NCI-H1930 (cell line): ENCODE data around the gene CCDC120.

Source experiments
- DNase-seq, 2 experiments: peaks; one replicate each; lab custom pipeline; 2025; lab: John Stamatoyannopoulos, UW

CCDC120 gene

DNA sequence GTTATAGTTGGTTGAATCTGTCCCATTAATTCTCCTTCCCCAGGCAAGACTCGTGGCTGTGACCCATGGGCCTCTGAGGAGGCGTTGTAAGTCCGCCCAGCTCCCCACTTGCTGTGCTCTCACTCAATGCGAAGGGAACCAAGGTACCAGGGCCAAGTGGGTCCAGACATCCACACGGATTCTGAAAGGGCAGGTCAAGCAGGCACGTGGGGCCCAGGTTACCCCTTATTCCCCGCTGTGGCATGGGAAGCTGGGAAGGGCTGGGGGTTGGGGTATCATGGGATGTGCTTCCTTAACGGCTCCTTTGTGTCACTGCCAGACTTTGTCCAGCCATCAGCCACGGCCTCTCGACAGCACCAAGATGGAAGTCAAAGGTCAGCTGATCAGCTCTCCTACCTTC is 3.1 kb downstream of the CCDC120 start:
- DNase-seq, result no peak

DNA sequence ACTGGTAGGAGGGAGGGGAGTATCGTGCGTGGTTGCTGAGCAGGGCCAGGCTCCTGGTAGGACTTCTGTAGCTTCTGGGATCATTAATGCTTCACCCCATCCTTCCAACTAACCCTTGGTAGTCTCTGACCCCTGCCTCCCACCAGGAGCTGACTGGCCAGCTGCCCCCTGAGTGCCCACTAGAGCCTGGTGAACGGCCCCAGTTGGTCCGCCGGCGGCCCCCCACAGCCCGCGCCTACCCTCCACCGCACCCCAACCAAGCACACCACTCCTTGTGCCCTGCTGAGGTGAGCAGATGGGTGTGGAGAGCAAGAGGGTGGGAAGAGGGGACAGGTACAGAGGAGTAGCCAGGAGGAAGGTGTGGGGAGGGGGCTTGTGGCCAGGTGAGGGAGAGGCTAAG is 4.9 kb downstream of the CCDC120 start:
- no peak for DNase-seq

DNA sequence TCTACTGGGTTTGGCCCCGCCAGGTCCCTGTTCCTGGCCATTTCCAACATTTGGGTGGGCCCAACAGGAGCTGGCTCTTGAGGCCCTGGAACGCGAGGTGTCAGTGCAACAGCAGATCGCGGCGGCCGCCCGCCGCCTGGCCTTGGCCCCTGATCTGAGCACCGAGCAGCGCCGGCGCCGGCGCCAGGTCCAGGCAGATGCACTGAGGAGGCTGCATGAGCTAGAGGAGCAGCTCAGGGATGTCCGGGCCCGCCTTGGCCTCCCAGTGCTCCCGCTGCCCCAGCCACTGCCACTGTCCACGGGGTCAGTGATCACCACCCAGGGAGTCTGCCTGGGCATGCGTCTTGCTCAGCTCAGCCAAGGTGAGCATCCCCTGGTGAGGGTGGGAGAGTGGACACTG is 5.5 kb downstream of the CCDC120 start:
- no peak for DNase-seq

DNA sequence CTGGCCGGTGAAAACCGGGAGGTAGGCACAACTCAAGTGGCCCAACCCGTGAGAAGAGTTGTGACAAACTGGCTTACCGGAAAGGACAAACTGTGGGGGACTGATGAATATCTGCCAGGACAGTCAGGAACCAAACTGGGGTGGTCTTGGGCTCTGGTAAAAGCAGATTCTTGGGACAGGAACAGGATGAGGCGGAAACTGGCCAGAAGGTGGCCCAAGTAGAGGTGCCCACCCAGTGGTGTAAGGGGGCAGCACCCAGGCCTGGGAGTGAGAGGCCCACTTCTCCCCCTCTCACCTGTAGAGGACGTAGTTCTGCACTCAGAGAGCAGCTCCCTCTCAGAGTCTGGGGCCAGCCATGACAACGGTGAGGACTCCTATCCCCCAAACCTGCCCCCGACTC is 5.9 kb downstream of the CCDC120 start:
- no peak for DNase-seq

DNA sequence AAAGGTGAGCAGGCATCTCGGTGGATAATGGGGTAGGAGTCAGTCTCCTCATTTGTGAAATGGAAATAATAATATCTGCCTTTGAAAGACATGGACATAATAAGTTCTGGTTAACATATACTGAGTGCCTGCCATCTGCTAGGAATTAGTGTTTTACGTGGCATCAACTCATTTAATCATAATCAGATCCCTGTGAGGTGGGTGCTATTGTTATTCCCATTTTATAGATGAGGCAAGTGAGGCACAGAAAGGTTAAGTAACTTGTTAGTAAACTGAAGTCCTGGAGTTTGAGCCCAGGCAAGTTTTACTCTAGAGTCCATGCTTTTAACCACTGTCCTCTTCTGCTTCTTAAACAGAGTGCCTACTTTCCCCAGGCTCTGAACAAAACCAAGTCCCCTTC is 7.5 kb downstream of the CCDC120 start:
- no peak for DNase-seq

DNA sequence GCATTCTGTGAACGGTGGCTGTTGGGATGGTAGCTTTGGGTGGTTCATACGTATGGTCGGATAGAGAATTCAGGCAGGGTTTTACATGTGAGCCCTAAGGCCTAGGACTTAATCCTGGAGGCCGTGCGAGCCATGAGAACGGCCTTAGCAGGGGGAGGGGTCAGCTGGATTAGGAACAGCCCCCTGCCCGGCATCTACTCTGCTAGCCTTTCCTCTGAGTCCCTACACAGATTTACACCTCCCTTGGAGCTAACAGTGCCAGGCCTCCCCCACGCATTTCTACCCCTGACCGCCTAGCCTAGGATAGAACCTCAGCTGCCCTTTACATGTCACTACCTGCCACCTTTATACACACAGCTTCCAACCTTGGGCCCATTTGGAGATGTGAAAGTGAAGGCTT is 7.9 kb downstream of the CCDC120 start:
- DNase-seq, result no peak

DNA sequence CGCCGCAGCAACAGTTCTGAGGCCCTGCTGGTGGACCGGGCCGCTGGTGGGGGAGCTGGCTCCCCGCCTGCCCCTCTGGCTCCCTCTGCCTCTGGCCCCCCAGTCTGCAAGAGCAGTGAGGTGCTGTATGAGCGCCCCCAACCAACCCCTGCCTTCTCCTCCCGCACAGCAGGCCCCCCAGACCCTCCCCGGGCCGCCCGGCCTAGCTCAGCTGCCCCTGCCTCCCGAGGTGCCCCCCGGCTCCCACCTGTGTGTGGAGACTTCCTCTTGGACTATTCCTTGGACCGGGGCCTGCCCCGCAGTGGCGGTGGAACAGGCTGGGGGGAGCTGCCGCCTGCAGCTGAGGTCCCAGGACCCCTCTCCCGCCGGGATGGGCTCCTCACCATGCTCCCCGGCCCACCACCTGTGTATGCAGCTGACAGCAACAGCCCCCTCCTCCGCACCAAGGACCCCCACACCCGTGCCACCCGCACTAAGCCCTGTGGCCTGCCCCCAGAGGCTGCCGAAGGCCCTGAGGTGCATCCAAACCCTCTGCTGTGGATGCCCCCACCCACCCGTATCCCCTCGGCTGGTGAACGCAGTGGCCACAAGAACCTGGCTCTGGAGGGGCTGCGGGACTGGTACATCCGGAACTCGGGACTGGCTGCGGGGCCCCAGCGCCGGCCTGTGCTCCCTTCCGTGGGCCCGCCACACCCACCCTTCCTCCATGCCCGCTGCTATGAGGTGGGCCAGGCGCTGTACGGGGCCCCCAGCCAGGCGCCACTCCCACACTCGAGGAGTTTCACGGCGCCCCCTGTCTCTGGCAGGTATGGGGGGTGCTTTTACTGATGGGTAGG is 8.7 kb downstream of the CCDC120 start:
- no peak for DNase-seq

DNA sequence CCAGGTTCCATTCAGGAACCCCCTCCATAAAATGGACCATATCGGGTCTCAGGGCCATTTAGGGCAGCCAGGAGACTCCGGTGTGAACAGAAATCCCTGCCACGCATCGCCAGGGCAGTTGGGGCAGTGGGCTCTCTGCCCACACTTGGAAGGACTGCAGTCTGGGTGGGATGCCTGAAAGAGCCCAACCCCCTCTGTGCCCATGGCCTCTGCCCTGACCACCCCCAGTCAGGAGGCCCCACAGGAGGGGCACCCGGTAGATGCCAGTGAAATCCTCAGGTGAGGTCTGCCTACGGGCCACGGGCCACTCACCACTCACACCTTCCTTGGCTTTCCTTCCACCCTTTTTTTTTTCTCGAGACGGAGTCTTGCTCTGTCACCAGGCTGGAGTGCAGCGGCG is 10.2 kb downstream of the CCDC120 start:
- DNase-seq, result no peak

DNA sequence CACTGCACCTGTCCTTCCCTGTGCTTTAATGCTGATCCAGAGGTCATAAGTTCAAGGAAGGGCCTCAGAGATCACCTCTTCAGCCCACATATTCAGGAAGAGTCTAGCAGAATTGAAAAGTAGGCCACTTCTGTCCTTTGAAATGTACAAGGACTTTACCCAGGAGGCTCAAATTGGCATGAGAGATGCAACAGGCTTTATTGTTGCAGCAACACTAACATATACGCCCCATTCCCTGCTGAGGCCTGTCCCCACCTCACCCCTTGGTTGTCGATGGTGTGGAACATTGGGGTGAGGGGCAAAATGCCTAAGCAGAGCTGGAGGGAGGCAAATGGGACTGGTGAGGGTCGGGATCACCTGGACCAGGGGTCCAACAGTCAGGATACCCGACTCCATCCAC is 12.2 kb downstream of the CCDC120 start:
- DNase-seq, result no peak

DNA sequence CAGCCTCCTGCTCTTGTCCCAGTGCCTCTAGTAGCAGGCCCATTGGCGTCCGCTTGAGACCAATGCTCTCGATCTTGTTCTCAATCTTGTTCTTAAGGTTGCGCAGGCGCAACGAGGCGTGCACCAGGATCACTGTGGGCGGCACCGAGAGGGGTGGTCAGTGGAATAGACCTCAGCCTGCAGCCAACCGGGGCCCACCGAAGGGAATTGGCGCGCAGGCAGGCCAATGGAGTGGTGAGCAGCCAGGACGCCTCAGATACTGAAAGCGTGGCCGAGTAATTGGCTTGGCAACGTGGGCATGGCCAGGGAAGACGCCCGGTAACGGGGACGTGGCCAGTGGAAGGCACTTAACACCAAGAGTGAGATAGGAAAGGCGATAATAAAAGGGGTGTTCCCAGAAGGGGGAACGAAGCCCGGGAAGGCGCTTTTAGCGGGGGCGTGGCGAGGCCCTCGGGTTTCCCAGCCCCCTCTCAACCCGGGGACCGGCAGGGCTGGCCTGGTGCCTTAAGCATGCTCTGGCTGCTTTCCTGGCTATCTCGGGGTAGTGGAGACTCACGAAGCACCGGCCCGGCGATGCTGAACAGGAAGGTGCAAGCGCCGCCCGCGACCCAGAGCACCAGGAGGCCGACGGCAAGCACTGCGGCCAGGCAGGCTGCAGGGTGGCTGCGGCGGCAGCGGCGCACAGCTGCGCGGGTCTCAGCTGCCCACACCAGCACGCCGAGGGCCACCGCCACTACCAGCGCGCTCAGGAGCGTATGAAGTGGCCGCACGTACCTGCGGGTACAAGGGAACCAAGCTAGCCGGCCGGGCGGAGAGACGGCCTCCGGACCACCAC is 13.3 kb downstream of the CCDC120 start:
- no peak for DNase-seq

DNA sequence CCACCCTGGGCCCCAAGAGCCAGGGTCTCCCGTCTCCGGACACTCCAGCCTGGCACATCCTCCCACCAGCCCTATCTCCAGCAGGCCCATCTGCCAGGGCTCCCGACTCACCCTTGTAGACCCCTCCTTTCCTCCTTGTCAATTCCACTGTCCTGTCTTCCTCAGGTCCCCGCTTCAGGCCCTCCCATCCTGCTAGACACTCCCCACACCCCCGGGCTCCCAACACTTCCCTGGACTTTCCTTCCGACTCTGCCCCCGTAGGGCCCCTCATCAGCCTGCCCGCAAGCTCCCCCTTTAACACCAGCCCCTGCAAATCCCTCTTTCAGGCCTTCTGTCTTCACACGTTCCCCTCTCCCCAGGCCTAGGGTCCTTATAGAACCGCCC is 13.9 kb downstream of the CCDC120 start:
- no peak for DNase-seq

DNA sequence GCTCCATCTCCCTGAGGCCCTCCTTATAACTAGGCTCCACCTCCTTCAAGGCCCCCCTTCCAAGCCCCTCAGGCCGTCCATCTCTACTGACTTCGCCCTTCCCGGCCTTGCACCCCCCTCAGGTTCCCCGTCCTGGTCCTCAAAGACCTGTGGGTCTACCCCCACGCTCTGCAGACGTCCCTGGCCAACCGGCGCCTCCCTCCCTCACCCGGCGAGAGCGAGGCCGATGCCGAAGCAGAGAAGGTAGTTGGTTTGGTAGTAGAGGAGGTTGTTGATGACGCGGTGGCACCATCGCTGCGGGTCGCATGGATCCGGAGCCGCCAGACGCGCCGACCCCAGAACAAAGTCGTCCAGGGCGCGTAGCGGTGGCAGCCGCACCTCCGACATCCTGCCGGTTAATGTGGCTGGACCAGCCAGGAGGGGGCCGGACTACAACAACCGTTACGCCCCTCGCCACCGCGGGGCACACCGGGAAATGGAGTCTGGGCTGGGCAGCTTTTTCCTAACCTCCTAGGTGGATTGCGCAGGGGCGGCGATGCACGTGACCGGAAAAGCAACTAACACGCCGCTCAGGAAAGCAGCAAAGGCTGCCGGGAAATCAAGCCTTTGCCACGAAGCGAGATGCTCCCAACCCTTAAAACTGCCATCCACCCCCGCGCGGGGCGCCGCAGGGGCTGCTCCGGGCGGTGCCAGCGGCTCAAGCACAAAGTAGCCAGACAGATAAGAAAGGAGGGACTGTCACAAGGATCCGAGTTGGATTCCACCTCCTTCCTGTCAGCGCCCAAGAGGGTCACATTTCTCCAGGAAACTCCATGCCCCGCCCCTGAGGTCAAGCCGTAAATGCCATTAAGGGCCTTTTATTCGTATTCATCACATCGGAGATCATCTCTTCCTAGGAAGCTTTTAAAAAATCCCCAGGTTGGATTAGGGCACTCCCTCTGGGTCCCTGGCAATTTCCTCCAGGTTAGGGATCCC is 15.1 kb downstream of the CCDC120 start, which contains the start of gene PRAF2:
PRAF2 (minus strand) TSS at position 402 of the 975 bp plus-strand sequence; CDS start at position 387, 15 bp downstream.
- DNase-seq, result peak; percentile 81 to 89

DNA sequence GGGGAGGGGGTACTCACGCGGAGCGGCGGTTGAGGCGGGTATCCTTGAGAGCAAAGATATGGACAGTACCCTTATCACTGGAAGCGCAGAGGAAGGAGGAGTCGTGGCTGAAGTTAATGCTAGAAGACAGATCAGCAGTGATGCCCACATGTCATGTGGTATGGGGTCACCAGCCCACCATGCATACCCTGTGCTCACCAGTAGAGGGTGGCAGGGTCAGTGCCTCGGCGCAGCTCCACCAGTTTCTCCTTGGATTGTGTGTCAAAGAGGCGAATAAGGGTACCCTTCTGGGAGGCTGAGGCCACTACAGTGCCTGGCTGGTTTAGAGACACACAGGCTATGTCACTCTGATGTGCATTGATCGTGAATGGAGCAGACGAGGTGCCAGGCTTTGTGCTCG is 16.5 kb downstream of the CCDC120 start:
- DNase-seq, result no peak

DNA sequence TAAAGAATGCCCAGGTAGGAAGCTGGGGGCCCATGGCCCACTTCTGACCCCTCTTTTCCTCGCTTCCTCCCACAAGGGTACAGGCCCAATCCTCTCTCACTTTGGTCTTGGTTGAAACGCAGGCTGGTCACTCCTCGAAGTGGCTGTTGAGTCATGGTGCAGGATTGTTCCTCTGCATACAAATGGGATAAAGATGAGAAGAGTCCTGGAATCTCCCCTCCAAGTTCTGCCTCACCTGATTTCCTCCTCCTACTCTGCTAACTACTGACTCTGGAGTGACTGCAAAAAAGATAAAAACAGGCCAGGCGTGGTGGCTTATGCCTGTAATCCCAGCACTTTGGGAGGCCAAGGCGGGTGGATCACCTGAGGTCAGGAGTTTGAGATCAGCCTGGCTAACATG is 19.1 kb downstream of the CCDC120 start:
- no peak for DNase-seq

DNA sequence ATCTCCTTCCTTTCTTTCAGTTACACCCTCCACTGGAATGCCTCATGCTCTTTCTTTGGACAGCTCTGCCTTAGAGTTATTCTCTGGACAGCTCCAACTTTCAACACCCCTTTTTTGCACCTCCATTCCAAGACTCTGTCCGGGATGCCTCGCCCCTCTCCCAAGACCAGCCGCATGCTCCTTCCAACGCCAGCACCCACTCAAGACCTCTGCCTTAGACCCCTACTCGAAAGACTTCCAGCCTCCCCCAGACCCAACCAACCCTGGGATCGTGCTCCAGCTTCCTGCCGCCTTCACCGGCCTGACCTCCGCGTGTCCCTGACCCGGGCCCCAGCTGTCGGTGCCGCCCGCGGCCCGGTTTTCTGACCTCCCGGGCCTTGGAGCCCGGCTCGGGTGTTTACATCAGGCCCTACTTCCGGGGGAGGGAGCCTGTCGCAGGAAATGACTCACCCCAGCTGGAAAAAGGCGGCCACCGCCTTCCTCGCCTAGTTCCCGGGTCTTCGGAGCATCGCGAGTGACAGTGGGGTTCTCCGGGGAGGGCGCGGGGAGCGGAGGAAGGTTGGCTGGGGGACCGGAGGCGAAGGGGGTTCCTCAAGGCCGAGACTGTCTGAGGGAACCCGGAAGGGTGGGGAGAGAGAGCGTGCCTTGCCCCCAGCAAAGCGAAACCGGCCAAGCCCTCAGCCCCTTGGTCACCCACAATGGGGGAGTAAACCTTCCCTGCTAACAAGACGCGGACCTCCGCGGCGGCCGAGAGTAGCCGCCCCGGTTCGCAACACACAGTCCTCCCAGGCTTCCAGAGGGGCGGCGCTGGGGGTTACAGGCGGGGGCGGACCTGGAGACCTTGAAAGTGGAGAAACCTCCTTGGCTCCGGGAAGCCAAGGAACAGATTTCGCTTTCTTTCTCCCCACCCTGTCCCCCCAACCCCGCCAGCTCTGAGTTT is 21.0 kb downstream of the CCDC120 start, which contains the start of gene WDR45:
WDR45 (minus strand) TSS at position 399 of the 940 bp plus-strand sequence. CDS start 1,792 bp downstream, outside the sequence.
- DNase-seq, result peak; percentile 6 to 15

DNA sequence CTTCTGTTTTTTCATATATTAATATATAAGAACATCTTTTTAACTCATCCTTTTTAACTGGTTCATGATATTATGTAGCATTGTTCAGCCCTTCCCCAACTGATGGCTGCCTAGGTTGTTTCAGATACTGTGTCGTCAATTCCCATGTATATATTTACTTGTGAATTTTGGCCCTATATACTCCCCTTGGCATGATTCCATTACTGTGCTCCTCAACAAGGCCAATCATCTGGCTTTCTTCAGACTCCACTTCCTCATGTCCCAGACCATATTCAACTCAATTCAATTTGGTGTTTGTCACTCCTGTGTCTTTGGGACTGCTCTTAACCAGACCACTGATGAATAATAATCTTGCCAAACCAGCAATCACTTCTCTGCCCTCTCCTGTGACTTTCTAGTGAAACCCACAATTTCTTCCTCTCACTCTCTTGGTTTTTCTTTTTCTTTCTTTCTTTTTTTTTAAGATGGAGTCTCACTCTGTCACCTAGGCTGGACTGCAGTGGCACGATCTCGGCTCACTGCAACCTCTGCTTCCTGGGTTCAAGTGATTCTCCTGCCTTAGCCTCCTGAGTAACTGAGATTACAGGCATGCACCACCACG is 23.6 kb downstream of the CCDC120 start:
- DNase-seq, result no peak

DNA sequence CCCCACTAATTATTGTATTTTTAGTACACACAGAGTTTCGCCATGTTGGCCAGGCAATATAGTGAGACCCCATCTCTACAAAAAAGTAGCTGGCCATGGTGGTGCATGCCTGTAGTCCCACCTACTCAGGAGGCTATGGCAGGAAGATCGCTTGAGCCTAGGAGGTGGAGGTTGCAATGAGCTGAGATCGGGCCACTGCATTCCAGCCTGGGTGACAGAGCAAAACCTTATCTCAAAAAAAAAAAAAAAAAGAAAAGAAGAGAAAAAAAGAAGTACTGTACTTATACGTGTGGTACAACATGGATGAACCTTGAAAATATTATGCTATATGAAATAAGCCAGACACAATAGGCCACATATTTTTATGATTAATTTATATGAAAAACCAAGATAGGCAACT is 30.8 kb downstream of the CCDC120 start:
- DNase-seq, result no peak

DNA sequence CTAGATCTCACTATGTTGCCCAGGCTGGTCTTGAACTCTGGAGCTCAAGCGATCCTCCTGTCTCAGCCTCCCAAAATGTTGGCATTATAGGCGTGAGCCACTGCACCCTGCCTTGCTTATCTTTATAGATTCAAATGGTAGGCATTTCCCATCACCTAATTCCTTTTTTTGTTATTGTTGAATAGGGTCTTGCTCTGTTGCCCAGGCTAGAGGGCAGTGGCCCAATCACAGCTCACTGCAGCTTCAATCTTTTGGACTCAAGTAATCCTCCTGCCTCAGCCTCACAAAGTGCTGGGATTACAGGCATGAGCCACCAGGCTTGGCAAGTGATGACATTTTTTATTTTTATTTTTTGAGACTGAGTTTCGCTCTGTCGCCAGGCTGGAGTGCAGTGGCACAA is 37.6 kb downstream of the CCDC120 start:
- no peak for DNase-seq

DNA sequence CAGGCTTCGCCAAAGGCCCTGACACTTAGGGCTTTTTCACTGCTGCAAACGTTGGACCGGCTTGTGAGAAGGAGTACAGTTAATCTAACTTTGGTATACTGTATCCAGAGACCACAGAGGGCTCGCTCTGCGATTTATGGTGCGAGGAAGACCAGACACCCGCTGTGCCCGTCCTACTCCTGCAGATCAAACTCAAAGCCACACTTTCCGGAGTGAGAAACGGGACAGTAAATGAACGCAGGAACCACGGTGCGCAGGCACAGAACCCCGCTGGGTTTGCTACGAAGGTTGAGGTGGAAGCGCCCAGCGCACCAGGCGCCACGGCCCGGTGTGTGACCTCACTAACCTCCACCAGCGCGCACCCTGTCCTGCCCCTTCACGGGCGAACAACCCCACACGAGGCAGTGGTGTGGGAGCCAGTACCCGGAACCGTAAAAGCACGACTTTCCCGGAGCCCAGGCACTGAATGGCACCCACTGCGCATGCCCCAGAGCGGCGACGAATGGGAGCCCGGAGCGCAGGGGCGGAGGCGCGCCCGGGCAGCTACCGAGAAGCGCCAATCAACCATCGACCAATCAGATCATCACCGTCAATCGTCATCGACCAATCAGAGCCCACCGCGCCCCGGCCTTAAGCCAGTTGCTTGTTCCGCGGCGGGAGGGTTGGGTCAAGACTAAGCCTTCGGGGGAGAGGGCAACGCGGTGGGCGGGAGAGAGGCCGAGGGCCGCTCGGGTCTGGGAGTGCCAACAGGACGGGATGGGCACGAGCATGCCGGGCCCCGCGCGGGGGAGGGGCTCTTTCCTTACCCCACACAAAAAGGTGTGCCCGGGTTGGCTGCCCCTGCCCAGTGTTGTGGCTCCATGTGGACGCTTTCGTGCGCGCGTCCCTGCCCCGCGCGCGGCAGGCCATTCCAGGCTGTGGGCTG is 42.2 kb downstream of the CCDC120 start:
- DNase-seq, result peak; percentile 85 to 88
